ENCODE measurements around the gene HDLBP.

The HDLBP gene

DNA sequence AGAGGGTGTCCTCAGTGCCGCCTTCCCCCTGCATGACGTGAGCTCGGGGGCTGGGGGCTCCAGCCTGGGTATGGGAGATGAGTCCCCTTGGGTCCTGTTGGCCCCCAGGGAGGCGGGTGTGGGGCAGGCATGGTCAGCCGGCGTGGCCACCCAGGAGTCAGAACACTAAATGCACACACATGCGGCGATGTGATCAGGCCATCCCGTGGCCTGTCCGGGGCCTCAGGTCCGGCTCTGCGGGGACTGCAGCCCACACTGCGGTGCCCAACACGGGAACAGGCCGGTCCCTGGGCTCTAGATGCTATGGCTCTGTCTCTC, 113.2 kb downstream of the HDLBP start:
- TF ChIP-seq, protein P1, sequence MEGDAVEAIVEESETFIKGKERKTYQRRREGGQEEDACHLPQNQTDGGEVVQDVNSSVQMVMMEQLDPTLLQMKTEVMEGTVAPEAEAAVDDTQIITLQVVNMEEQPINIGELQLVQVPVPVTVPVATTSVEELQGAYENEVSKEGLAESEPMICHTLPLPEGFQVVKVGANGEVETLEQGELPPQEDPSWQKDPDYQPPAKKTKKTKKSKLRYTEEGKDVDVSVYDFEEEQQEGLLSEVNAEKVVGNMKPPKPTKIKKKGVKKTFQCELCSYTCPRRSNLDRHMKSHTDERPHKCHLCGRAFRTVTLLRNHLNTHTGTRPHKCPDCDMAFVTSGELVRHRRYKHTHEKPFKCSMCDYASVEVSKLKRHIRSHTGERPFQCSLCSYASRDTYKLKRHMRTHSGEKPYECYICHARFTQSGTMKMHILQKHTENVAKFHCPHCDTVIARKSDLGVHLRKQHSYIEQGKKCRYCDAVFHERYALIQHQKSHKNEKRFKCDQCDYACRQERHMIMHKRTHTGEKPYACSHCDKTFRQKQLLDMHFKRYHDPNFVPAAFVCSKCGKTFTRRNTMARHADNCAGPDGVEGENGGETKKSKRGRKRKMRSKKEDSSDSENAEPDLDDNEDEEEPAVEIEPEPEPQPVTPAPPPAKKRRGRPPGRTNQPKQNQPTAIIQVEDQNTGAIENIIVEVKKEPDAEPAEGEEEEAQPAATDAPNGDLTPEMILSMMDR (IDR thresholded peaks at IDR 0.05; ENCODE audit: low read depth, low read length) = no peak
- DNase-seq (ENCODE audit: low read depth in 2 of 2) = no peak
- no peak overlapping the region for H3K4me3 ChIP-seq (replicated peaks in 1 of 2; ENCODE audit: low read depth in 2 of 2, low read length in 2 of 2)

DNA sequence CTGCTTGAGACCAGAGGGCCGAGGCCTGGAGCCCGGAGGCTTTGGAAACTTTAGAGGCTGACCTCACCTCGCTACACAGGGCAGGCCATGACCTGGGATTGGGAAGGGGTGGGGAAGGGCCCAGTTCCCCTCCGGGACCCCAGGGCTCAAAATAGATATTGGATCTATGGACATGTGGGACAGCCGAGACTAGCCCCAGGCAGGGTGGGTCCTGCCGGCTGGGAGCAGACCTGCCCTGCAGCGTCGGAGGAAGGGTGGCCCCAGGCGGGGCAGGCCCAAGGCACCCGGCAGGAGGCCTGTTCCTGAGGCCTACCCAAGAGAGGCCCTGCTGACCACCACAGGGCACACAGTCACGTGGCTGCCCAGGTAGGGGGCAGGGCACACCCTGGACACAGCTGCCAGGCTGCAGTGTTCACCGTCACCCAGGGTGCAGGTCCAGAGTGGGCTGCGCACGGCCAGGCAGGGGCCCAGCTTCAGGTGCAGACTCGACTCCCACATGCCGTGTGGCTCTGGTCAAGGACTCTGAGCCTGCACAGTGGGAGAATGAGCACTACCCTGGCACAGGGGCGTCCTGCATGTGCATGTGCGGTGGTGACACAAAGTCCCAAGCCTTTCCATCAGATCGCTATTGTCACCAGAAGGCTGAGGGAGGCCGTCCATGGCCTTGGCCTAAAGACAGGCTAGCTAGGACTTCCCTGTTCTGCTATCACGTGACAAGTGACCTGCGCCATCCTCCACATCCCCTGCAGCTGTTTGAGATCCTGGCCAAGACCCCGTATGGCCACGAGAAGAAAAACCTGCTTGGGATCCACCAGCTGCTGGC, 113.8 kb downstream of the HDLBP start:
- TF ChIP-seq, protein P1 (IDR thresholded peaks at IDR 0.05; ENCODE audit: low read depth, low read length) = no peak
- DNase-seq (ENCODE audit: low read depth in 2 of 2) = no peak
- no peak overlapping the region for H3K4me3 ChIP-seq (replicated peaks in 1 of 2; ENCODE audit: low read depth in 2 of 2, low read length in 2 of 2)

DNA sequence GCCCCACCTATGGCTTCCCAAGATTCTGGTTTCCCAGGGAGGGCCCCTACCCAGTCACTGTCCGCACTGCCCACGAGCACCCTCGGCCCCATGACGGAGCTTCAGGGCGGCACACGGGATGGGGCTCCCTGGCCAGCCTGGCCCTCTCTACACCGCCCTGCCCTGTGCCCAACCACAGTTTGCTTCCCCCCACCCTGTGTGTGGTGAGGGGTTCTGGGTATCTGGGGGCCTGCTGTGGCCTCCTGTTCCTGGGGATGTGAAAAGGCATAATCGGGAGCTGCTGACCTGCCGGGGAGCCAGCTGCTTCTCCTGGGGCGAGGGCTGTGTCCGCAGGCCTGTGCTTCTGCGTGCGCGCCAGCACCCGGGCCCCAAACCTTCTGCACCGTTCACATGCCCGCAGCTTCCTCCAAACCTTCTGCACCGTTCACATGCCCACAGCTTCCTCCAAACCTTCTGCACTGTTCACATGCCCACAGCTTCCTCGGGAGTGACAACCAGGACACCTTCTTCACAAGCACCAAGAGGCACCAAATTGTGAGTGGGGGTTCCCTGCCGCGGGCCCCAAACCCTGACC, 114.6 kb downstream of the HDLBP start:
- TF ChIP-seq, protein P1 (IDR thresholded peaks at IDR 0.05; ENCODE audit: low read depth, low read length) = no peak
- DNase-seq (ENCODE audit: low read depth in 2 of 2) = no peak
- no peak overlapping the region for H3K4me3 ChIP-seq (replicated peaks in 1 of 2; ENCODE audit: low read depth in 2 of 2, low read length in 2 of 2)

DNA sequence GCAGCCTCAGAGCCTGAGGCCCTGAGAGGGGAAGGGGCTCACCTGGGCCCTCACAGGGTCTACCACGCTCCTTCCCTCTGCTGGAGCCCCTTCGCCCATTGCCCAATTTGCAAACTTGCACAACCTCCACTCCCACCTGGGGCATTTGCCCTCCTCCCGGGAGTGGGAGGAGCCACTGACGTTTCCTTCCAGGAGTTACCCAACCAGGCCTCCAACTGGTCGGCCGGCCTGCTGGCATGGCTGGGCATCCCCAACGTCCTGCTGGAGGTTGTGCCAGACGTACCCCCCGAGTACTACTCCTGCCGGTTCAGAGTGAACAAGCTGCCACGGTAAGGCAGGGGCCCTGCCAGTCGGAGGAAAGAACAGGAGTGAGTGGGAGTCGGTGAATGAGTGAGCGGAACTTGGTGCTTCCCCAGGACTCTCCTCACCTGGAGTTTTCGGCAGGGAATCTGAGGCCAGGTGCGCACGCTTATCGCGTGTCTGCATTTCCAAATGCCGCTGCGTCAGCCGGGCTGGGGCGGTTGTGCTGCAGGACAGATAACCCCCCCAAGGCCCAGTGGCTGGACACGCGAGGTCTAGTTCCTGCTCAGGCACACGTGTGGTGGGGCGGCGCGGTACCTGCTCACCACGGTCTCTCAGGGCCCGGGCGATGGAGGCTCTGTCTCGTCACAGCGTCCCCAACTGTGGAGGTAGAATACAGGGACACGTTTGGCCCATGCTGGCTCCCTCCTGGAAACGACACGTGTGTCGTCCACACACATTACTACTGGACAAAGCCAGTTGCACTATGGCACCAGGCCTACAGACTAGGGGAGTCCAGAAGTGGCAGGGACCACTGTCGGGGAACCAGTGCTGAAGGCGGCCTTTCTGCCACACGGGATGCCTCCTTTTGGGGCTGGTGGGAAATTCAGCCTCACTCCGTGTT, 115.3 kb downstream of the HDLBP start:
- H3K4me3 ChIP-seq (replicated peaks in 1 of 2; ENCODE audit: low read depth in 2 of 2, low read length in 2 of 2) = no peak overlapping the region
- DNase-seq (ENCODE audit: low read depth in 2 of 2) = no peak
- TF ChIP-seq, protein P1 (IDR thresholded peaks at IDR 0.05; ENCODE audit: low read depth, low read length) = no peak

DNA sequence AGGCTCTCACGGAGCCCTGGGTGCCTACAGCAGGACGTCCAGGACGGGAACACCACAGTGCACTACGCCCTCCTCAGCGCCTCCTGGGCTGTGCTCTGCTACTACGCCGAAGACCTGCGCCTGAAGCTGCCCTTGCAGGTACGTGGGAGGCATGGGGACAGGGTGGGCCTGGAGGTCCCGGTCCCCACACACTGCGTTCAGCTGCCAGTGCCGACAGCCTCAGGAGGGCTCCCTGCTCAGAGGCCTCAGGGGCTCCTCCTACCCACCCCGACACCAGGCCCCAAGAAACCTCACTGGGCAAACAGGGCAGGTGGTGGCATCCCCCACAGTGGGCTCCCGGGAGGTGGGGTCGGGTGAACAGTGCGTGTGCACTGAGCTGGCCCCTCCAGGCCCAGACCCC, 116.2 kb downstream of the HDLBP start:
- TF ChIP-seq, protein P1 (IDR thresholded peaks at IDR 0.05; ENCODE audit: low read depth, low read length) = no peak
- H3K4me3 ChIP-seq (replicated peaks in 1 of 2; ENCODE audit: low read depth in 2 of 2, low read length in 2 of 2) = no peak overlapping the region
- DNase-seq (ENCODE audit: low read depth in 2 of 2) = no peak

DNA sequence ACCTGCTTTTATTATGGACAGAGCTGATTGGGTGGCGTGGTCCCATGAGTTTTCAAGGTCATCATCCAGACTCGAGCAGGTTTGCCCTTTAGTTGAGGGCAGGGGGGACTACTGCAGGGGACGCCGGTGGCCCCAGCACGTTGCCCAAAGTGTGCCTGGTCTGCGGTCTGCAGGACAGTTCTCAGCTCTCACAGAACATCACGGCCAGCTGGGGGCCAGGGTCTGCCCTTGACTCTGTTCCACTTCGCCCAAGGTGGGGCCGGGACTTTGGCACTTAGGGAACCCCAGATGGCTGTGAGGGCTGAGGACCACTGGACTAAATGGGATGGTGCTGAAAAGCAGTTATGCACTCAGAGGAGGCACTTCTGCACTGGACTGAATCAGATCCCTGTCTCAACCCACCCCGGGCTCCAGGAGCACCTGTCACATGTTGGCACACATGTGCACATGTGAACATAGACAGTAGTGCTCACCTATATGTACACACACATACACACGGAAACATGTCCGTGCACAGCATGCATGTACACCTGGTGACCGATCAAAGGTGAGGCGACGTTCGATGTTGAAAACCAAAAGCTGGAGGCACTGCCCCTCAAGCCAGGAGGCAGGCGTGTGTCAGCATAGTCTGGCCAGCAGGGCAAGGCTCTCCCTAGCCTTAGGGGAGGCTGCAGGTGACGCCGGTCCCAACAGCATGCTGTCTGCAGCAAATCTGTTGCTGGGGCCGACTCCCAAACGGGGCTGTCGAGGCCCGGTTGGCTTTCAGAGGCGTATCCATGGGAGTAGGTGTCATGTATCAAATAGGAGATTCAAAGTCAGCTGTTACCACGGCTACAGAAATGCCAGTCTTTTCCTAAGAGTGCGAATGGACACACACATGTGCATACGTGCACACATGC, 116.8 kb downstream of the HDLBP start:
- H3K4me3 ChIP-seq (replicated peaks in 1 of 2; ENCODE audit: low read depth in 2 of 2, low read length in 2 of 2) = no peak overlapping the region
- TF ChIP-seq, protein P1 (IDR thresholded peaks at IDR 0.05; ENCODE audit: low read depth, low read length) = no peak
- DNase-seq (ENCODE audit: low read depth in 2 of 2) = no peak
